HG03039 (cell line): Measurements from ENCODE around the gene FXYD6.

Source experiments
- ATAC-seq: cut with Tn5 transposase; IDR thresholded peaks from one replicate; pipeline ENCODE4 v1.9.1; 2021; ENCODE audit warnings: mild to moderate bottlenecking, moderate library complexity; ENCODE audit not compliant: unreplicated experiment

FXYD6 gene

GRCh38 chr11:117849781-117850414 is 26.6 kb downstream of the FXYD6 start:
- ATAC-seq: no peak

DNA sequence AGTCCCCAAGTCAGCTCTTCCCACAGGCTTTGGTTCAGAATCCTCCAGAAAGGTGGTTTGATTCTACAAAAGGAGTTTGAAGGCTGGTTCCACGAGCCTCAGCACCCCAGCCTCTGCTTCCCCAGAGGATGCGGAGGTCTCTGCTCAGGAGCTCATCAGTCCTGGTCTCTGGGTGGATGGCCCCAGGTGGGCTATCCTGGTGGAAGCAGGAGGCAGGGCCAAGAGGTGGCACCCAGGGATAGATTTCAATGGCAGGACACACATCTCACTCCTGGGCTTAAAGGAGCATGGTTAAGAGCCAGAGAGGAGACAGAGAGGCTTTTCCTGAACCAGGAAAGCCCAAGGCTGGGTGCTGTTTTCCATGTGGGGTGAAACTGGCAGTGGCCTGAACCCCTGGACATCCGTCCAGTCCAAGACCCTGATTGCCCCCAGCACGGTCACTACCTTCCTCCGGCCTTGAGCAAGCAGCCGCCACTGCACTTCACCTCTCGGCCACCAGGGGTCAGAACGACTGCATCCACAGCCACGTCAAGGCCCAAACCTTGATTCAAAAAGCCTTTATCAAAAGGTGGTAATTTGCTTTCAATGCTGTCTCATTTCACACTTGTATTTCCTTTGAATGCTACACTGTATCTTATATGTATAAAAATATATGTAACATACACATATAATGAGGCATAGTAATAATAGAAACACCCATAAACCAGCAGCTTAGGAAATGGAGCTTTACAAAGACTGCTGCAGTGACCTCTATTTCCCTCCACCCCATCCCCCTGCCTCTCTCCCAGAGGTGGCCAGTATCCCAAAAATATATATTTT is 32.6 kb downstream of the FXYD6 start:
- ATAC-seq: no peak

- ATAC-seq: no peak
Observed at GRCh38 chr11:117842131-117842941, 34.1 kb downstream of the FXYD6 start.

- no peak for ATAC-seq
Observed at GRCh38 chr11:117841551-117842031, 34.9 kb downstream of the FXYD6 start.

DNA sequence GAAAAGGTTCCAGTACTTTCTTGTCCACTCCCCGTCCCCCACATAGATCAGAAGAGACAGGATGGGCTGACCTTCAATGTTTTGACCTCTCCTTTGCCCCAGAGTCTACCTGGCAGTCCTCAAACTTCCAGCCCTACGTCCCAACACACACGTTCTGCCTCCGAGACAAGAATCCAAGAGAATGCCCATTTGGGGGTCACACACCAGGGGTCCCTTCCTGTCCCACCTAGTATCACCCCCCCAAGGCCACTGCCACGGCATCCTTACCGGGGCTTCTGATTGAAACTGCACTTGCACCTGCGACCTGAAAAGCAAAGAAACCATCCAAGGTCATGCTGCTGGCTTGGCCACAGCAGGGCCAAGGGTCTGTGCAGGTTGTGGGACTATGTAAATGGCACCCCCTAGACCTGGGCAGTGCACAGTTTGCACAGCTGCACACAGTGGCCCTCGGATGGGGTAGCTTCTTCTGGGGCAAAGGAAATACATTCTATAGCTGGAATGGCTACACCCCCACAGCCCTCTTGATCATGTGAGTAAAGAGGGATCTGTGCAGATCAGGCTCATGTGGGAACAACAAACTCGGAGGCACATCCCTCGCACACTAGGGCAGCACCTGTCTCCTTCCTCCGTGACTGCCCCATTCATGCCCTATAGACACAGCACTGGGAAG is 35.4 kb downstream of the FXYD6 start:
- ATAC-seq: no peak

DNA sequence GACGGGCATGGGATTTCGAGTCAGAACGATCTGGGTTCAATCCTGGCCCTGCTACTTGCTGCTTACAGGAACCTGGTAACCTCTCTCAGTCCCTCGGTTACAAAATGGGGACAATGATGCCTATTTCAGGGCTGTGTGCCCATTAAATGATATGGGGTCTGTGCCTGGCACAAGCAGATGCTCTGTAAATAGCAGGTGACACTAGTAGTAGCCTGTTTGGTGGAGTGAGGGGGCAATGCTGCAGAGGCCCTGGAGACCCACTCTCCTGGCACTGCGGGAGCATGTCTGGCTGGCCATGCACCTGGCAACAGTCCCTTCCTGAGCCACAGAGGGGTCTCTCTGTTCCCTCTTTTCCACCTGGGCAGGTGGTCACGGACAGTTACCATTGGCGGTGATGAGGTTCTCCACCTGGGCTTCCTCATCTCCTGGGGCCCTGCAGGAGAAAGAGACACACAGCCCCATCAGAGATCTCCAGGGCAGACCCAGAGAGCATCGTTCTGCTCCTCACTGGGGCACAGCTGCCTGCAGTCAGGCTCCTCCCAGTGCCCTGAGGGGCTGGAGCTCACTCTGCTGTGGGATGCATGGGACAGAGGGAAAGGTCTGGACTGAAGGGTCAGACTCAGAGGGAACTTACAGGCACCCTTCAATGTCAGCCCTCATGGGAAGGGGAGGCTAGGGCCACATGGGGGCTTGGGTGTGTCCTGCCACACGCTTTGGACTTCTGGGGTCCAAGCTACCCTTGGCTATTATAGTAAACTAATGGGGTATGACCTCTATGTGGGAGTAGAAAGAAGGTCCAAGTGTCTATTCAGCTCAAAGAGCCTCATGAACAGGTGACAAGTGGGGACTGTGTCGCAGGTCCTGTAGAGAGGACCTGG is 36.3 kb downstream of the FXYD6 start:
- no peak for ATAC-seq

DNA sequence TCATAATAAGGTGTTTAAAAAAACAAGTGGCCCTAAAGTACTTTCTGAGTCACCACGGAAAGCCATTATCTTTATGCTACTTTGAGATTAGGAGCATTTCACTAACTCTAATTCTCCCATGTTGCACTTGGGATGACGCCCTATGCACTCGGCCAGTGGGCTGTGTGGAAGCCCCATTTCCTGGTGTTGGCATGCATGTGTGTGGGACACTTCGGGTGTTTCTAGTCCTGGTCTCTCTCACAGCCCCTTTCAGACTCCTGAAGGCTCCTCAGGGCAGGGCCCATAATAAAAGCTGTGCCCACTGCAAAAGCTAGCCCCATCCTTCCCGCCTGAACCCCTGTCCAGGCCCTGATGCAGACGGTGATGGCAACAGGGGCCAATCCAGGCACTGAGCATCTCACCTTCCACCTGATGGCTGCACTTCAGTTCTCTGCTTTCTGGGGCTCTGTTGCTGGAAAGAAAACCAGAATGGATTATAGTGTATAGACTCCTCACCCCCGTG is 37.0 kb downstream of the FXYD6 start:
- ATAC-seq: no peak

DNA sequence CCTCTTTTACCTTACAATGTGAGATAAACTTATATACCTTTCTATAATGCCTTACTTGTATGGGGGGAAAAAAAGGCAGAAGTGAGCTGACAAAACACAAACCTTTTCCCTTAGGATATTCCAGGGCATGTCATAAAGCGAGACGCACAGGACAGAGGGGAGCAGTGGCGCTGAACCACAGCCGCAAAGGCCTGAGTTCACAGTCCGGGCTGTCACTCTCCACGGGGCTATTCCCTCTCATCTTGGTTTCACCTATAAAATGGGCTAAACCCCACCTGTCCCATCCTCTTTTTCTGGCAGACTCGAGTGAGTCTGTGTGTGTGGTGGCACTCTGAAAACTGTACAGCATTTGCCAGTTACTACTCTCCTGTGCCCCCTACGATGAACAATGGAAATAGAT is 37.6 kb downstream of the FXYD6 start:
- no peak for ATAC-seq

DNA sequence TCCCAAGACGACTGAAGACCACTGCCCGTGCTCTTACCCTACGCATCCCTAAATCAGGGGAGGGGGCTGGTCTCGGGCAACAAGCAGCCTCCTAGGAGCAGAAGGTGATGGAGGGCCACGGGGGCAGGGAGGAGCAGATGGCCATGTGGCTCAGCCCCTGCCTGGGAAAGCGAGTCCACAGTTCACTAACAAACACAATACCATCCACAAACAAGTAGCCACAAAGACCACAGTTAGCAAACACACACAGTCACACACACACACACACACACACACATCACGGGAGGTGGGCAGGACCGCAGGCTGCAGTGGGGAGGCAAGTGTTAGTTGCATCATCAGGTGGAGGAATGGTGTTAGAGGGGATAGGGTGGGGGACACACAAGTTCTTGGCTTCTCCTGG is 38.7 kb downstream of the FXYD6 start:
- no peak for ATAC-seq

DNA sequence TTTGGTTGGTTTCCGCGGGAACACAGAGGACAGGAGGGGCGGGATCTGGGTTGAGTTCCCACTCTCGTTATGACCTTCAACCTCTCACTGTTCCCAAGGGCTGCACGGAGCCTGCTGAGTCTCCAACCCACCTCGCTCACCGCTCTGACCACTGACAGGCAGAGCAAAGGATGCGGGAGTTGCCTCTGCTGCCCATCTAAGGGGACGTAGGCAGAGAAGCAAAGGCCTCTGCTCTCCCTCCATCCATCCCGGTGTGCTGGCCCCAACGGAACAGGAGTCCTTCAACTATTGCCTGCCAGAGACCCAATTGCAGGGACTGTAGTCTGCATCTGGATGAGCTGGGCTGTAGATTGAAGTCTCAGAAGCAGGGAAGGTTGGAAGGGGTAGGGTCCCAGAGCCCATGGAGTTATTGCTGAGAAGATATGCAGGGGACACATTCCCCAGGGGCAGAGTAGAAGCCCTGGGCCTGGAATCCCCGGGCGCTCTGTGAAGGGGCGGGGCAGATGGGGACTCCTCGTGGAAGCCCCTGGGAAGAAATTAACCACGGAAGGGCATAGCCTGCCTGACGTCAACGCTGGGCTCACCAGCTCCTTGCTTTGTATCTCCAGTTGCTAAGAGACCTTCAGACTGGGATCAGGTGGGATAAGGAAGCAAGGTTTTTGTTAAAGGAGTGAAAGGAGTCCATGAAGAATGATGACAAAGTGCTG is 39.2 kb downstream of the FXYD6 start:
- no peak for ATAC-seq

GRCh38 chr11:117836077-117836960 is 40.1 kb downstream of the FXYD6 start:
- ATAC-seq: no peak

DNA sequence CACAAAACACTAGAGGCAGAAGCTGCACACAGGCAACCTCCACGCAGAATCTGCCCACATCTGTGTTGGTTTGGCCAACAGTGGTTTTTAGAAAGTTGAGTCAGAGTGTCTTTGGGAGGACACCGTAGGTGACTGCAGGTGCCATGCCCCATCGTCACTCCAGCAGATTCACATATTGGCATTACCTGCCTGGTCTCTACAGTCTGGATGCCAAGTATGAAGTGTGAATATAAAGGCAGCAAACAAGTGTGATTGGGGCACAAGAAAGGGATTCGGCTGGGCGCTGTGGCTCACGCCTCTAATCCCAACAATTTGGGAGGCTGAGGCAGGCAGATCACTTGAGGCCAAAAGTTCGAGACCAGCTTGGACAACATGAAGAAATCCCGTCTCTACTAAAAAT is 40.9 kb downstream of the FXYD6 start:
- ATAC-seq: no peak

DNA sequence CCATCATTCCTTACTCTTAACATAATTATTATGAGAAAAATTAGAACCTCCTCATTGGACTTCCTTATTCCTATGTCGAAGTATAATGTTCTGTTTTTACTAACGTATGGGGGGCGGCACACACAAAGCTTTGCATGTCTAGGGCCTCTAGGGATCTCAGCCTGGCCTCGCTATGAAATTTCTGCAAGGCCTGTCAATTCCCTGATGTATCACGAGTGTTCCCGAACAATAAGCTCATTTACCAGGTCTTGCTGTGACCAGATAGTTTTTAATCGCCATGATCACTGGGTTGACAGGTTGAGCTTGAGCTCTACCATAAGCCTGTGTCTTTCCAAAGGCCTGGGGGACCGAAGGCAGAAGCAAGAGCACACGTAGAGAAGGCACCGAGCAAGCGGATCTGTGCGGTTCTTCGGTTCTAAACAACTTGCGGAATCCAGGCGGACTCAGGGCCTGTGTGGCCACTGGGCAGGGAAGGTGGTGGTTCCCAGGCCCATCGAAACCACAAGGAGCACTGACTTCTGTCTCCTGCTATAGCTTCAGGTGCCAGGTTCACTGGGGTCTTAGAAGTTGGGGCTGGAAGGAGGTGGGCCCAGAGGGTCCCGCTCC is 41.5 kb downstream of the FXYD6 start:
- ATAC-seq: no peak

DNA sequence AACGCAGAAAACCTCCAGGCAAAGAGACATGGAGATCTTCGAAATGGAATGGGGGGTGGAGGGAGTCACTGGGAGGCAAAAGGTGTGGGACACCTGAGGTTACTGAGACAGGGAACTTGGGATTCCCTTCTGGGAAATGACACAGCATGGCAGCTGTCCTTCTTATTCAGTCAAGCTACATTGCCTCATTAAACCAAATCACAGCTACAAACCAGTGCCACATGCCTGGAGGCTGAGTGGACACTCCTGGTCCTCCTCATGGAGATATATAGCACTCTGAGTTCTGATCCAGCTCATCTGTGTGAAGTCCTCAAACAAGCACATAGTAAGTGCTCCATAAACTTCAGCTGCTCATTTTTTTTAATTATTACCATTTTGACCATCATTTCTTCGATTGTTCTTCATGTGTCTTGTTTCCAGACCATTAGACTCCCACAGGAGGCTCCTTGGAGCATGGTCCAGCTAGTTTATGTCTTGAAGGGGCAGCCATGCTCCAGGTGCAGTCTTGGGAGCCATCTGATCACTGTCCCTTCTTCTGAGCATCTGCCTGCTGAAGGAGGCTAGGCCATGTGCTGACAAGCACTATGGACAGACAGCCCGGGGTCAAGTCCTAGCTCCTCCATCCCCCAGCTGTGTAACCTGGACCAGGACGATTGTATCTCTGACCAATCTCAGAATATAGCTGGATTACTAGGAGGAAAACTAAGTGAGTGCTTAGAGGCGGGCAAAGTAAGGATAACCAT is 42.2 kb downstream of the FXYD6 start:
- ATAC-seq: no peak

DNA sequence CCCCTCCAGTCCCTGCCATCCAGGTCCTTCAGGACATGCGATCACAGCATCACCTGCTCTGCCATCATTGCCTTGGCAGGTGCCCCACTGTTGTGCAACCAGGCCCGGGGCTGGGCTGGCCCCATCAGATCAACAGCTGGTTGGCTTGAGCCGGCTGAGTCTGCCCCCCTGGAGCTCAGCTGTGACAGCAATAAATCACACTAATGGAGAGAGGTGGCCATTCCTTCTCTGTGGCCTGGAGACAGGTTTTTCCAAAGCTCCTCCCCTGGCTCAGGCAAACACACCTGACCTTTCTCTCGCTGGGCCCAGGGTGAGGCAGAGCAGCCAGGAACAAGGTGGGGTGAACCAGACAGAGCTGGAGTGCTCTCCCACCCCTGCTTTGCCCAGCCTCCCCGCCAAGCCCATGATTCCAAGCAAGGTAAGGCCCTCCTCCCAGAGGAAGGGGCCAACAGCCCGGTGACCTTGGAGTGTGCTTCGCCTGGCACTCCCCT is 43.0 kb downstream of the FXYD6 start:
- no peak for ATAC-seq

- ATAC-seq: no peak
Observed at GRCh38 chr11:117832511-117832910, 43.9 kb downstream of the FXYD6 start.
